Ovary (tissue), 3 donors: ENCODE data around the gene C1orf21.

ENCODE experiments used
- CTCF ChIP-seq, 3 donors: fragments of 450-650 bp in 2 of 3; fragments of 200-600 bp in 1 of 3; IDR thresholded peaks; one replicate each; pipeline versions ENCODE4 v1.5.1 to v1.8.0; 2016 to 2022; ENCODE audit warnings: antibody characterized with exemption in 3 of 3, mild to moderate bottlenecking in 1 of 3
- EP300 ChIP-seq: sonication (generic); formaldehyde crosslinking; IDR thresholded peaks from one replicate; pipeline ENCODE4 v1.6.1; 2017; ENCODE audit warnings: antibody characterized with exemption
- POLR2A ChIP-seq: fragments of 450-650 bp; IDR thresholded peaks from one replicate; pipeline ENCODE4 v1.6.1; 2017; ENCODE audit warnings: antibody characterized with exemption, mild to moderate bottlenecking, moderate library complexity
- donor health status: DM: no; HTN: no; CAD: no.

- no peak for TF ChIP-seq CTCF (IDR thresholded peaks at IDR 0.05)
- no peak for TF ChIP-seq POLR2A
- no peak for TF ChIP-seq EP300
Measured at GRCh38 chr1:184598403-184599193, 211.8 kb downstream of the C1orf21 start.
